ENCODE results near the gene CAST.

- no peak for TF ChIP-seq CTCF (IDR thresholded peaks at IDR 0.05)
- no peak for TF ChIP-seq POLR2A (IDR thresholded peaks at IDR 0.05)
Measured at GRCh38 chr5:96687080-96687479, 24.9 kb downstream of the CAST start.

Measured in adrenal gland (tissue), 5 donors.